NCI-H345 (cell line): Measurements from ENCODE around the gene MEX3D.
A peak's percentile ranks its signal among the peaks of the same experiment; 100 is the strongest.
"Not testable (repeated sequence)": the region's sequence is repeated elsewhere in the genome, so short reads cannot be mapped to it uniquely, and the experiment has no call there.

ENCODE experiments used
- DNase-seq: peaks from one replicate; lab custom pipeline; 2025; lab: John Stamatoyannopoulos, UW

Gene MEX3D

GRCh38 chr19:1571358-1571757 lies 3.2 kb upstream of the MEX3D start:
- DNase-seq = no peak

- DNase-seq = no peak
Observed at GRCh38 chr19:1570836-1571235, 2.7 kb upstream of the MEX3D start.

GRCh38 chr19:1569997-1570396 lies 1.9 kb upstream of the MEX3D start:
- no peak for DNase-seq

- no peak for DNase-seq
Observed at GRCh38 chr19:1567848-1568227, 287 bp downstream of the MEX3D start.

- peak; percentile 31 for DNase-seq
Observed at GRCh38 chr19:1567116-1567847, 843 bp downstream of the MEX3D start.

- DNase-seq = peak; percentile 48
Observed at GRCh38 chr19:1566392-1567115, 1.6 kb downstream of the MEX3D start.

GRCh38 chr19:1563251-1563650 lies 4.9 kb downstream of the MEX3D start:
- DNase-seq = no peak

- DNase-seq = no peak
Observed at GRCh38 chr19:1561236-1561842, 6.8 kb downstream of the MEX3D start.

- DNase-seq = no peak
Observed at GRCh38 chr19:1560286-1560882, 7.7 kb downstream of the MEX3D start.

GRCh38 chr19:1558552-1558951 lies 9.6 kb downstream of the MEX3D start:
- no peak for DNase-seq

GRCh38 chr19:1556390-1557070 lies 11.6 kb downstream of the MEX3D start:
- no peak for DNase-seq

GRCh38 chr19:1555487-1556389 lies 12.4 kb downstream of the MEX3D start:
- no peak for DNase-seq

GRCh38 chr19:1554968-1555367 lies 13.2 kb downstream of the MEX3D start:
- DNase-seq = no peak

GRCh38 chr19:1553415-1553814 lies 14.7 kb downstream of the MEX3D start:
- no peak for DNase-seq

GRCh38 chr19:1551068-1552040 lies 16.8 kb downstream of the MEX3D start:
- no peak for DNase-seq

- DNase-seq = no peak
Observed at GRCh38 chr19:1549332-1549945, 18.7 kb downstream of the MEX3D start.

GRCh38 chr19:1540365-1540925 lies 27.7 kb downstream of the MEX3D start:
- no peak for DNase-seq

GRCh38 chr19:1539749-1540148 lies 28.4 kb downstream of the MEX3D start:
- not testable (repeated sequence) for DNase-seq

- no peak for DNase-seq
Observed at GRCh38 chr19:1538978-1539377, 29.1 kb downstream of the MEX3D start.
